RWPE2 (cell line): ENCODE data around the gene E2F1.
A peak's percentile ranks its signal among the peaks of the same experiment; 100 is the strongest.

ENCODE experiments used
- ATAC-seq: fragments of 200-7000 bp; cut with Tn5 transposase; 3 replicates; pipeline ENCODE4 v1.9.1; 2021; ENCODE audit warnings: low read depth
- DNase-seq: peaks from one replicate; pipeline ENCODE4 v3.0.0-alpha.2; 2020; ENCODE audit warnings: low spot score
- H3K27ac ChIP-seq: fragments of 450-650 bp; 2 replicates; pipeline ENCODE4 v1.5.1; 2017; ENCODE audit warnings: mild to moderate bottlenecking; ENCODE audit not compliant: poor library complexity, severe bottlenecking
- H3K27me3 ChIP-seq: fragments of 250-450 bp; sonication (Bioruptor Pico); 2 replicates; pipeline ENCODE4 v1.5.1; 2021; ENCODE audit warnings: mild to moderate bottlenecking, moderate library complexity; ENCODE audit not compliant: insufficient read depth, poor library complexity, severe bottlenecking
- H3K36me3 ChIP-seq: fragments of 250-450 bp; sonication (Bioruptor Pico); 2 replicates; pipeline ENCODE4 v1.5.1; 2020; ENCODE audit warnings: low read depth, mild to moderate bottlenecking, moderate library complexity
- H3K4me1 ChIP-seq: fragments of 250-450 bp; sonication (Bioruptor Pico); 2 replicates; pipeline ENCODE4 v1.5.1; 2021; ENCODE audit warnings: mild to moderate bottlenecking, moderate library complexity; ENCODE audit not compliant: insufficient read depth, poor library complexity, severe bottlenecking
- H3K4me3 ChIP-seq: fragments of 250-450 bp; sonication (Bioruptor Pico); 2 replicates; pipeline ENCODE4 v1.5.1; 2021; ENCODE audit warnings: mild to moderate bottlenecking, moderate library complexity; ENCODE audit not compliant: severe bottlenecking
- H3K9me3 ChIP-seq: fragments of 250-450 bp; sonication (Bioruptor Pico); 2 replicates; pipeline ENCODE4 v1.5.1; 2021; ENCODE audit warnings: mild to moderate bottlenecking, moderate library complexity; ENCODE audit not compliant: severe bottlenecking
- TF ChIP-seq, protein P1 (sequence below): fragments of 450-650 bp; IDR thresholded peaks from one replicate; pipeline ENCODE4 v1.5.1; 2017; ENCODE audit warnings: mild to moderate bottlenecking, moderate library complexity; ENCODE audit not compliant: poor library complexity, severe bottlenecking

E2F1 gene

DNA sequence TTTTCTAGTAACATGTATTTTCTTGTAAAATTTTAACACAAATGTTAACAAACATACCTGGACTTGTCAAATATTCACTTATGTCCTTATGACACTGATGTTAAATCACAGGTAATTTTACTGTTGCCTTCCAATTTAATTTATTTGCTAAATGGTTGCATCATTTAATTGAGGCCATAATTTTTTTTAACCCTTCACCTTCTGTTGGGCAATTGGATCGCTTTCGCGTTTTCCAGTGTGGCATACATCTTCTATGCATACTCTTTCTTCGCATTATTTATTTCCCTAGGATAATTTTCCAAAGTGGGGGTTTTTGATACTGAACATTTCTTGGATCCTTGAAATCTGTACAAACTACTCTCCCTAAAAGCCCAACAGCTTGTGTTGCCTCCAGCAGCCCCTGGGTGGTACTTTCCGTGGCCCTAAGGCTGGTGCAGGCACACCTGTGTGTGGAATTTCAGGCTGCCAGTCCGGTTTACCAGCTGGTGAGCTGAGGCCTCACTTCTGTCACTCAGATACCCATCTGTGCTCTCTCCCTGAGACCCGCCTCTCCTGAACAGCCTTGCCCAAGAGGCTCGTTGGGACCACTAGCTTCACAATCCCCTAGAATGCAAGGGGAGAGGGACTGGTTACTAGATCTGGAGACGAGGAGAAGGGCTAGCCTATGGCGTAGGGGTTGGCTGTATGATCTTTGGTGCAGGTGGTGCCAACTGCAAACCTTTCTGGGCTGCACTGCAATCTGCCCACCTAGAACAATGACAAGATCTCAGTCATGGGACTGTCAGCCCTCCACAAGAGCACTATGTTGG lies 35.2 kb downstream of the E2F1 start:
- H3K27me3 ChIP-seq = no peaks in the 10 kb centered on the region
- H3K9me3 ChIP-seq = no peaks in the 10 kb centered on the region
- ATAC-seq (peak; percentile 20; the same call in 2 of the 3 replicates), DNase-seq (no peak)
- peaks cover under 1% of the 10 kb centered on the region; the same call in 1 of the 2 replicates for H3K36me3 ChIP-seq
- no peaks in the 10 kb centered on the region for H3K4me1 ChIP-seq
- no peak overlapping the region for H3K4me3 ChIP-seq
- H3K27ac ChIP-seq = no peak overlapping the region
- TF ChIP-seq, protein P1, sequence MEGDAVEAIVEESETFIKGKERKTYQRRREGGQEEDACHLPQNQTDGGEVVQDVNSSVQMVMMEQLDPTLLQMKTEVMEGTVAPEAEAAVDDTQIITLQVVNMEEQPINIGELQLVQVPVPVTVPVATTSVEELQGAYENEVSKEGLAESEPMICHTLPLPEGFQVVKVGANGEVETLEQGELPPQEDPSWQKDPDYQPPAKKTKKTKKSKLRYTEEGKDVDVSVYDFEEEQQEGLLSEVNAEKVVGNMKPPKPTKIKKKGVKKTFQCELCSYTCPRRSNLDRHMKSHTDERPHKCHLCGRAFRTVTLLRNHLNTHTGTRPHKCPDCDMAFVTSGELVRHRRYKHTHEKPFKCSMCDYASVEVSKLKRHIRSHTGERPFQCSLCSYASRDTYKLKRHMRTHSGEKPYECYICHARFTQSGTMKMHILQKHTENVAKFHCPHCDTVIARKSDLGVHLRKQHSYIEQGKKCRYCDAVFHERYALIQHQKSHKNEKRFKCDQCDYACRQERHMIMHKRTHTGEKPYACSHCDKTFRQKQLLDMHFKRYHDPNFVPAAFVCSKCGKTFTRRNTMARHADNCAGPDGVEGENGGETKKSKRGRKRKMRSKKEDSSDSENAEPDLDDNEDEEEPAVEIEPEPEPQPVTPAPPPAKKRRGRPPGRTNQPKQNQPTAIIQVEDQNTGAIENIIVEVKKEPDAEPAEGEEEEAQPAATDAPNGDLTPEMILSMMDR = no peak

DNA sequence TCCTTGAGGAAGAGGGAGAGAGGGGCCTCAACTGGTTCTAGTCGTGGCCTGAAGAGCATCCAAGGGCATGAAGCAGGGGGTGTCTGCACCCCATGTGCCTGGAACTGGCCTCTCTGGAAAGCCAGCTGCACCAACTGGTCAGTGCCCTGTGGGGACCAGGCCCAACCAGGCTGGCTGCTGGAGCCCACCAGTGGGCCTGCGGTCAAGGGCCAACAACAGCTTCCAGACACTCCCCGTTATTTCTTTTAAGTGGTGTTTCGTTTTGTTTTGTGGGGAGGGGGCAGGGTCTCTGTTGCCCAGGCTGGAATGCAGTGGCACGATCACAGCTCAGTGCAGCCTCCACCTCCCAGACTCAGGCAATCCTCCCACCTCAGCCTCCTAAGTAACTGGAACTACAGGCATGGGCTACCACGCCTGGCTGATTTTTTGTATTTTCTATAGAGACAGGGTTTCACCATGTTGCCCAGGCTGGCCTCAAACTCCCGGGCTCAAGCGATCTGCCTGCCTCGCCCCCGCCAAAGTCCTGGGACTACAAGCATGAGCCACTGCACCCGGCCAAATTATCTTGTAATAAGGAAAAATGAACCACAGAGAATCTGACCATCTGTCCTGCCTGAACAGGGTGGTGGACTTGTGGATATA lies 36.0 kb downstream of the E2F1 start:
- Histone ChIP-seq H3K9me3 (no peaks in the 10 kb centered on the region), H3K27ac (no peak overlapping the region), H3K4me3 (no peak overlapping the region), H3K36me3 (peaks cover 8% of the 10 kb centered on the region), H3K27me3 (no peaks in the 10 kb centered on the region), H3K4me1 (no peaks in the 10 kb centered on the region)
- peak; percentile 72 for DNase-seq
- TF ChIP-seq, protein P1 = no peak
- ATAC-seq = no peak

DNA sequence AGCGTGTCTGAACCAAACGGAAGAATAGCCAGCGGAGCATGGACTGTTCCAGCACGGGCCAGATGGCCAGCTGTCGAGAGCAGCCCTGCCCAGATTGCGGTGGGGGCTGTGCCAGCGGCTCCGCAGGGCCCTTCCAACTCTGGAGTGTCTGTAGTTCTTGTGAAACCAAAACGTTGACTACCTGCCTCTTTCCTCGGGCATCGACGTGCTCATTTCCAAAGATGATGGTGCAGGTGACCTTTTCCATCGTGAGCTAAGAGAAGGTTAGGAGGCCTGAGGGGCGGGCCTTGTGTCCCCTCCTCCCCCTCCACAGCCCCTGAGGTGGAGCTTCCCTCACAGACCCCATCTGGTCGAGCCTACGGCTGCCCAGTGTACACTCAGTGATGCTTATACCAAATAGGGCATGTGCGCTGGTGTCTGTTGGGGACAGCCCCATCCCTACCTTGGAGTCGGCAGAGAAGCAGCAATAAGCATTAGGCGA lies 36.9 kb downstream of the E2F1 start:
- Histone ChIP-seq H3K4me3 (no peak overlapping the region), H3K27ac (no peak overlapping the region), H3K27me3 (no peaks in the 10 kb centered on the region), H3K9me3 (no peaks in the 10 kb centered on the region), H3K36me3 (peaks cover 18% of the 10 kb centered on the region), H3K4me1 (no peaks in the 10 kb centered on the region)
- TF ChIP-seq, protein P1 = no peak
- DNase-seq (peak; percentile 75), ATAC-seq (no peak)

DNA sequence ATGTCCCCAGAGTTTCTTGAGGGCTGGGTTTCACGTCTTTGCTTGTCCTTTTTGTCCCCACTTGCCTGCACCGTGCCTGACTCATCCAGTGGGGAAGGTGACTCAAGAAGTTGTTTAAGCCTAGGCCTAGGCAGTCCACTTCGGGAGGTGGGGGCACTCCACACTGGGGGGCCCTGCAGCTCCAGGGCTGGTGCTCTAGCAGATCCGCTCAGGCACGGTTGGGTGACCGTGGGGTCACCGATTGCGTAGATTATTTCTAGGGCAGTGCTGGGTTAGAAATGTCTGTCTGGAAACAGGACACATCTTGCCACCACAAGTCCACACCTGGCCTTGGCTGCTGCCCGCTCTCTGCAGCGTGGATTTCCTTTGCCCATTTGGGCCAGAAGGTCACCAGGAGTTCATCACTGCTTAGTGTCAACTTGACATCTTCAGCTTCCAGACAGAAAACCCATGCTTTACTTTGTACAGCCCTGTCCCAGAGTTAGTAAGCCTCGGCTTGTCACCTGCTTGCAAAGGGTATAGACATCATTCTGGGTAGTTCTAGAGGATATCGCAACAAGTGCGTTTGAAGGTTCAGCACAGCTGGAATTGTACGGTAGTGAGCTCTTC lies 37.7 kb downstream of the E2F1 start:
- Histone ChIP-seq H3K27ac (no peak overlapping the region), H3K9me3 (no peaks in the 10 kb centered on the region), H3K4me3 (no peak overlapping the region), H3K4me1 (no peaks in the 10 kb centered on the region), H3K27me3 (no peaks in the 10 kb centered on the region), H3K36me3 (peaks cover 20% of the 10 kb centered on the region)
- ATAC-seq (peak; percentile 3; the same call in 2 of the 3 replicates), DNase-seq (peak; percentile 74)
- TF ChIP-seq, protein P1 = no peak
